Measurements from ENCODE around the gene MALAT1.

The MALAT1 gene

DNA sequence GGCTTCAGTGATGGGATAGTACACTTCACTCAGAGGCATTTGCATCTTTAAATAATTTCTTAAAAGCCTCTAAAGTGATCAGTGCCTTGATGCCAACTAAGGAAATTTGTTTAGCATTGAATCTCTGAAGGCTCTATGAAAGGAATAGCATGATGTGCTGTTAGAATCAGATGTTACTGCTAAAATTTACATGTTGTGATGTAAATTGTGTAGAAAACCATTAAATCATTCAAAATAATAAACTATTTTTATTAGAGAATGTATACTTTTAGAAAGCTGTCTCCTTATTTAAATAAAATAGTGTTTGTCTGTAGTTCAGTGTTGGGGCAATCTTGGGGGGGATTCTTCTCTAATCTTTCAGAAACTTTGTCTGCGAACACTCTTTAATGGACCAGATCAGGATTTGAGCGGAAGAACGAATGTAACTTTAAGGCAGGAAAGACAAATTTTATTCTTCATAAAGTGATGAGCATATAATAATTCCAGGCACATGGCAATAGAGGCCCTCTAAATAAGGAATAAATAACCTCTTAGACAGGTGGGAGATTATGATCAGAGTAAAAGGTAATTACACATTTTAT is 4.6 kb downstream of the MALAT1 start:
- Histone ChIP-seq H2AFZ (ENCODE audit: low read depth, low read length, severe bottlenecking) (no peak overlapping the region), H3K27ac (ENCODE audit: low read depth, low read length) (peak overlapping the region; percentile 98; the same call in 1 of the 2 replicates), H3K9ac (ENCODE audit: low read length) (peak overlapping the region; percentile 89), H3F3A (ENCODE audit: insufficient read depth) (peaks cover 95% of the 10 kb centered on the region), H3K36me3 (ENCODE audit: low read length) (peaks cover 74% of the 10 kb centered on the region), H3K4me2 (ENCODE audit: low read depth, low read length, poor library complexity, severe bottlenecking) (peak overlapping the region; percentile 86), H3K79me2 (ENCODE audit: insufficient read depth, low read length) (peaks cover 68% of the 10 kb centered on the region), H3K27me3 (ENCODE audit: low read length) (no peaks in the 10 kb centered on the region), H4K20me1 (ENCODE audit: low read depth, low read length) (peaks cover 58% of the 10 kb centered on the region), H3K4me3 (ENCODE audit: insufficient read depth, low read length, poor library complexity, severe bottlenecking) (peak overlapping the region; percentile 77), H3K9me2 (replicated peaks; ENCODE audit: insufficient read depth, low read length) (no peaks in the 10 kb centered on the region), H3K9me3 (ENCODE audit: insufficient read depth, low read length) (no peaks in the 10 kb centered on the region)
- TF ChIP-seq, protein P1, sequence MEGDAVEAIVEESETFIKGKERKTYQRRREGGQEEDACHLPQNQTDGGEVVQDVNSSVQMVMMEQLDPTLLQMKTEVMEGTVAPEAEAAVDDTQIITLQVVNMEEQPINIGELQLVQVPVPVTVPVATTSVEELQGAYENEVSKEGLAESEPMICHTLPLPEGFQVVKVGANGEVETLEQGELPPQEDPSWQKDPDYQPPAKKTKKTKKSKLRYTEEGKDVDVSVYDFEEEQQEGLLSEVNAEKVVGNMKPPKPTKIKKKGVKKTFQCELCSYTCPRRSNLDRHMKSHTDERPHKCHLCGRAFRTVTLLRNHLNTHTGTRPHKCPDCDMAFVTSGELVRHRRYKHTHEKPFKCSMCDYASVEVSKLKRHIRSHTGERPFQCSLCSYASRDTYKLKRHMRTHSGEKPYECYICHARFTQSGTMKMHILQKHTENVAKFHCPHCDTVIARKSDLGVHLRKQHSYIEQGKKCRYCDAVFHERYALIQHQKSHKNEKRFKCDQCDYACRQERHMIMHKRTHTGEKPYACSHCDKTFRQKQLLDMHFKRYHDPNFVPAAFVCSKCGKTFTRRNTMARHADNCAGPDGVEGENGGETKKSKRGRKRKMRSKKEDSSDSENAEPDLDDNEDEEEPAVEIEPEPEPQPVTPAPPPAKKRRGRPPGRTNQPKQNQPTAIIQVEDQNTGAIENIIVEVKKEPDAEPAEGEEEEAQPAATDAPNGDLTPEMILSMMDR (IDR thresholded peaks at IDR 0.05; ENCODE audit: insufficient read depth, low read length, poor library complexity, severe bottlenecking), result no peak
- no peak for TF ChIP-seq EZH2phosphoT487 (conservative IDR thresholded peaks at IDR 0.05; ENCODE audit: low read length)

DNA sequence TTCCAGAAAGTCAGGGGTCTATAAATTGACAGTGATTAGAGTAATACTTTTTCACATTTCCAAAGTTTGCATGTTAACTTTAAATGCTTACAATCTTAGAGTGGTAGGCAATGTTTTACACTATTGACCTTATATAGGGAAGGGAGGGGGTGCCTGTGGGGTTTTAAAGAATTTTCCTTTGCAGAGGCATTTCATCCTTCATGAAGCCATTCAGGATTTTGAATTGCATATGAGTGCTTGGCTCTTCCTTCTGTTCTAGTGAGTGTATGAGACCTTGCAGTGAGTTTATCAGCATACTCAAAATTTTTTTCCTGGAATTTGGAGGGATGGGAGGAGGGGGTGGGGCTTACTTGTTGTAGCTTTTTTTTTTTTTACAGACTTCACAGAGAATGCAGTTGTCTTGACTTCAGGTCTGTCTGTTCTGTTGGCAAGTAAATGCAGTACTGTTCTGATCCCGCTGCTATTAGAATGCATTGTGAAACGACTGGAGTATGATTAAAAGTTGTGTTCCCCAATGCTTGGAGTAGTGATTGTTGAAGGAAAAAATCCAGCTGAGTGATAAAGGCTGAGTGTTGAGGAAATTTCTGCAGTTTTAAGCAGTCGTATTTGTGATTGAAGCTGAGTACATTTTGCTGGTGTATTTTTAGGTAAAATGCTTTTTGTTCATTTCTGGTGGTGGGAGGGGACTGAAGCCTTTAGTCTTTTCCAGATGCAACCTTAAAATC is 5.3 kb downstream of the MALAT1 start:
- no peak overlapping the region for H2AFZ ChIP-seq (ENCODE audit: low read depth, low read length, severe bottlenecking)
- peak overlapping the region; percentile 89 for H3K9ac ChIP-seq (ENCODE audit: low read length)
- H4K20me1 ChIP-seq (ENCODE audit: low read depth, low read length), result peaks cover 58% of the 10 kb centered on the region
- H3K4me2 ChIP-seq (ENCODE audit: low read depth, low read length, poor library complexity, severe bottlenecking), result peak overlapping the region; percentile 86
- peaks cover 65% of the 10 kb centered on the region for H3K79me2 ChIP-seq (ENCODE audit: insufficient read depth, low read length)
- H3K27me3 ChIP-seq (ENCODE audit: low read length), result no peaks in the 10 kb centered on the region
- H3K4me3 ChIP-seq (ENCODE audit: insufficient read depth, low read length, poor library complexity, severe bottlenecking), result peak overlapping the region; percentile 77
- TF ChIP-seq, protein P1 (IDR thresholded peaks at IDR 0.05; ENCODE audit: insufficient read depth, low read length, poor library complexity, severe bottlenecking), result no peak
- no peak for TF ChIP-seq EZH2phosphoT487 (conservative IDR thresholded peaks at IDR 0.05; ENCODE audit: low read length)
- H3K9me3 ChIP-seq (ENCODE audit: insufficient read depth, low read length), result no peaks in the 10 kb centered on the region
- peaks cover 72% of the 10 kb centered on the region for H3K36me3 ChIP-seq (ENCODE audit: low read length)
- H3K27ac ChIP-seq (ENCODE audit: low read depth, low read length), result peak overlapping the region; percentile 98; the same call in 1 of the 2 replicates
- no peaks in the 10 kb centered on the region for H3K9me2 ChIP-seq (replicated peaks; ENCODE audit: insufficient read depth, low read length)
- H3F3A ChIP-seq (ENCODE audit: insufficient read depth), result peaks cover 94% of the 10 kb centered on the region

DNA sequence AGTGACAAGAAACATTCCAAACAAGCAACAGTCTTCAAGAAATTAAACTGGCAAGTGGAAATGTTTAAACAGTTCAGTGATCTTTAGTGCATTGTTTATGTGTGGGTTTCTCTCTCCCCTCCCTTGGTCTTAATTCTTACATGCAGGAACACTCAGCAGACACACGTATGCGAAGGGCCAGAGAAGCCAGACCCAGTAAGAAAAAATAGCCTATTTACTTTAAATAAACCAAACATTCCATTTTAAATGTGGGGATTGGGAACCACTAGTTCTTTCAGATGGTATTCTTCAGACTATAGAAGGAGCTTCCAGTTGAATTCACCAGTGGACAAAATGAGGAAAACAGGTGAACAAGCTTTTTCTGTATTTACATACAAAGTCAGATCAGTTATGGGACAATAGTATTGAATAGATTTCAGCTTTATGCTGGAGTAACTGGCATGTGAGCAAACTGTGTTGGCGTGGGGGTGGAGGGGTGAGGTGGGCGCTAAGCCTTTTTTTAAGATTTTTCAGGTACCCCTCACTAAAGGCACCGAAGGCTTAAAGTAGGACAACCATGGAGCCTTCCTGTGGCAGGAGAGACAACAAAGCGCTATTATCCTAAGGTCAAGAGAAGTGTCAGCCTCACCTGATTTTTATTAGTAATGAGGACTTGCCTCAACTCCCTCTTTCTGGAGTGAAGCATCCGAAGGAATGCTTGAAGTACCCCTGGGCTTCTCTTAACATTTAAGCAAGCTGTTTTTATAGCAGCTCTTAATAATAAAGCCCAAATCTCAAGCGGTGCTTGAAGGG is 6.0 kb downstream of the MALAT1 start:
- no peak for TF ChIP-seq EZH2phosphoT487 (conservative IDR thresholded peaks at IDR 0.05; ENCODE audit: low read length)
- TF ChIP-seq, protein P1 (IDR thresholded peaks at IDR 0.05; ENCODE audit: insufficient read depth, low read length, poor library complexity, severe bottlenecking), result no peak
- H4K20me1 ChIP-seq (ENCODE audit: low read depth, low read length), result peaks cover 54% of the 10 kb centered on the region
- H3K9me2 ChIP-seq (replicated peaks; ENCODE audit: insufficient read depth, low read length), result no peaks in the 10 kb centered on the region
- H3K79me2 ChIP-seq (ENCODE audit: insufficient read depth, low read length), result peaks cover 57% of the 10 kb centered on the region
- H2AFZ ChIP-seq (ENCODE audit: low read depth, low read length, severe bottlenecking), result no peak overlapping the region
- H3K9me3 ChIP-seq (ENCODE audit: insufficient read depth, low read length), result no peaks in the 10 kb centered on the region
- H3K27ac ChIP-seq (ENCODE audit: low read depth, low read length), result peak overlapping the region; percentile 98; the same call in 1 of the 2 replicates
- peak overlapping the region; percentile 86 for H3K4me2 ChIP-seq (ENCODE audit: low read depth, low read length, poor library complexity, severe bottlenecking)
- H3K9ac ChIP-seq (ENCODE audit: low read length), result peak overlapping the region; percentile 89
- H3F3A ChIP-seq (ENCODE audit: insufficient read depth), result peaks cover 93% of the 10 kb centered on the region
- H3K27me3 ChIP-seq (ENCODE audit: low read length), result no peaks in the 10 kb centered on the region
- H3K4me3 ChIP-seq (ENCODE audit: insufficient read depth, low read length, poor library complexity, severe bottlenecking), result peak overlapping the region; percentile 77
- peaks cover 65% of the 10 kb centered on the region for H3K36me3 ChIP-seq (ENCODE audit: low read length)

Measured in SU-DHL-6 (cell line).